ENCODE results near the gene TICRR. TPM values are rescaled to one million over a fixed set of nuclear protein-coding genes. Genes with fewer than 3 reads are reported as not detected.

The TICRR gene
- total RNA-seq, 4 donors from 2014 or later: not detected

DNA sequence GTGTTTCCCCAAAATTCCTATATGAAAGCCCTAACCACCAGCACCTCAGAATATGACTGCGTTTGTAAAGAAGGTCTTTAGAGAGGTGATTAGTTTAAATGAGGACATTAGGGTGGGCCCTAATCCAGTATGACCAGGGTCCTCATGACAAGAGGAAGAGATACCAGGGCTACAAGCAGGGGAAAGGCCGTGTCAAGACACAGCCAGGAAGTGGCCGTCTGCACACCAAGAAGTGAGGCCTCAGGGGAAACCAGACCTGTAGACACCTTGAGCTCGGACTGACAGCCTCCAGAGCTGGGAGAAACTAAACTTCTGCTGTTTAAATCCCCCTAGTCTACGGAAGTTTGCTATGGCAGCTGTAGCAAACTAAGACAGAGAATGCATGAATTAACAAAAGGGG is 65.8 kb downstream of the TICRR start:
- Histone ChIP-seq H3K36me3 (no peaks in the 10 kb centered on the region), H3K27me3 (no peaks in the 10 kb centered on the region), H3K9me3 (no peaks in the 10 kb centered on the region), H3K4me3 (no peak overlapping the region), H3K27ac (no peak overlapping the region), H3K4me1 (no peaks in the 10 kb centered on the region)
- ATAC-seq: no peak
- in situ Hi-C loops (cut with MboI; ENCODE audit: low sequenced_read_pairs in 4 of 4) (no loop called here), intact Hi-C loops (cut with DNase I; ENCODE audit: low total_unique reads) (loop anchor here (10.0 kb wide), 1 partner anchor 54 kb away; the partner anchor contains the start of genes PEX11A and WDR93)
- no peak for DNase-seq
- TF ChIP-seq, protein P1, sequence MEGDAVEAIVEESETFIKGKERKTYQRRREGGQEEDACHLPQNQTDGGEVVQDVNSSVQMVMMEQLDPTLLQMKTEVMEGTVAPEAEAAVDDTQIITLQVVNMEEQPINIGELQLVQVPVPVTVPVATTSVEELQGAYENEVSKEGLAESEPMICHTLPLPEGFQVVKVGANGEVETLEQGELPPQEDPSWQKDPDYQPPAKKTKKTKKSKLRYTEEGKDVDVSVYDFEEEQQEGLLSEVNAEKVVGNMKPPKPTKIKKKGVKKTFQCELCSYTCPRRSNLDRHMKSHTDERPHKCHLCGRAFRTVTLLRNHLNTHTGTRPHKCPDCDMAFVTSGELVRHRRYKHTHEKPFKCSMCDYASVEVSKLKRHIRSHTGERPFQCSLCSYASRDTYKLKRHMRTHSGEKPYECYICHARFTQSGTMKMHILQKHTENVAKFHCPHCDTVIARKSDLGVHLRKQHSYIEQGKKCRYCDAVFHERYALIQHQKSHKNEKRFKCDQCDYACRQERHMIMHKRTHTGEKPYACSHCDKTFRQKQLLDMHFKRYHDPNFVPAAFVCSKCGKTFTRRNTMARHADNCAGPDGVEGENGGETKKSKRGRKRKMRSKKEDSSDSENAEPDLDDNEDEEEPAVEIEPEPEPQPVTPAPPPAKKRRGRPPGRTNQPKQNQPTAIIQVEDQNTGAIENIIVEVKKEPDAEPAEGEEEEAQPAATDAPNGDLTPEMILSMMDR (IDR thresholded peaks at IDR 0.05 in 4 of 5, conservative IDR thresholded peaks at IDR 0.05 in 1 of 5): no peak
- TF ChIP-seq POLR2A (IDR thresholded peaks at IDR 0.05): no peak

DNA sequence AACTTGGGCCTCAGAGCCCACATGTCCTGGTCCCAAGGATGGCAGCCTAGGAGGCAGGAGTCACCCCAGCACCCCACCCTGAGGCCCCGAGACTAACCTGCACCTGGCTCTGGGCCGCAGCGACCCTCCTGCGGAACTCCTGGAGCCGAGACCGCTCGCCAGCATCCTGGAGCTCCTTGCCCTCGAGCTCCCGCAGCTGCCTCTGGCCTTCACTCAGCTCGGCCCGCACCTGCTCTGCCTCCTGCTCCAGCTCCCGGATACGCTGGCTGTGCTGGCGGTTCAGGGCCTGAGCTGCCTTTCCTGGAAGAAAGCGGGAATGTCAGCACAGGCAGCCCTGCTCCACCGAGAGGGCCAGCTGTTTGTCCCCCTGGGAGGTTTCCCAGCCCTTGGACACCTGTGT is 66.8 kb downstream of the TICRR start:
- intact Hi-C loops (cut with DNase I; ENCODE audit: low total_unique reads) (loop anchor here (10.0 kb wide), 1 partner anchor 53 kb away; the partner anchor contains the start of genes PEX11A and WDR93), in situ Hi-C loops (cut with MboI; ENCODE audit: low sequenced_read_pairs in 4 of 4) (no loop called here)
- TF ChIP-seq, protein P1 (IDR thresholded peaks at IDR 0.05 in 4 of 5, conservative IDR thresholded peaks at IDR 0.05 in 1 of 5): no peak
- TF ChIP-seq POLR2A (IDR thresholded peaks at IDR 0.05): no peak
- H3K4me1 ChIP-seq: no peaks in the 10 kb centered on the region
- H3K27ac ChIP-seq: no peak overlapping the region
- no peaks in the 10 kb centered on the region for H3K9me3 ChIP-seq
- no peaks in the 10 kb centered on the region for H3K36me3 ChIP-seq
- ATAC-seq (no peak), DNase-seq (no peak)
- H3K27me3 ChIP-seq: no peaks in the 10 kb centered on the region
- H3K4me3 ChIP-seq: no peak overlapping the region

DNA sequence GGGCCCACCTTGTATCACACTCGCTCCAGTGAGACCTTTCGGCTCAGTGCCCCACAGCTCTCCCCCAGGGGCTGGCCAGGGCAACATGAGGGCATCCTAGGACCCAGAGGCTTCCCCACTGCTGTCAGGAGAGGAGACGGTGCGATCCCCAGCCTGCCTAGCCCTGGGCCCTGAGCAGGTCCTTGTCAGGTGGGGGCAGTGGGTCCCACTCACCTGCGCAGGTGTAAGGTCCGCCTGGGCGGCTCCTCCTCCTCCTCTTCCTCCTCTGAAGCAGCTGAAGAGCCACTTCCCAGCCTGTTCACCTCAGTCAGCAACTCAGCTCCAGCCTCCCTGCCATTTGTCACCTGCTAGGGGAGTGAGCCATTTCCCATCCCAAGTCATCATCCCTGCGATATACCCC is 70.4 kb downstream of the TICRR start:
- intact Hi-C loops (cut with DNase I; ENCODE audit: low total_unique reads): loop anchor here (10.0 kb wide), 1 partner anchor 49 kb away; the partner anchor contains the start of genes PEX11A and WDR93
- ATAC-seq (no peak), DNase-seq (no peak)

DNA sequence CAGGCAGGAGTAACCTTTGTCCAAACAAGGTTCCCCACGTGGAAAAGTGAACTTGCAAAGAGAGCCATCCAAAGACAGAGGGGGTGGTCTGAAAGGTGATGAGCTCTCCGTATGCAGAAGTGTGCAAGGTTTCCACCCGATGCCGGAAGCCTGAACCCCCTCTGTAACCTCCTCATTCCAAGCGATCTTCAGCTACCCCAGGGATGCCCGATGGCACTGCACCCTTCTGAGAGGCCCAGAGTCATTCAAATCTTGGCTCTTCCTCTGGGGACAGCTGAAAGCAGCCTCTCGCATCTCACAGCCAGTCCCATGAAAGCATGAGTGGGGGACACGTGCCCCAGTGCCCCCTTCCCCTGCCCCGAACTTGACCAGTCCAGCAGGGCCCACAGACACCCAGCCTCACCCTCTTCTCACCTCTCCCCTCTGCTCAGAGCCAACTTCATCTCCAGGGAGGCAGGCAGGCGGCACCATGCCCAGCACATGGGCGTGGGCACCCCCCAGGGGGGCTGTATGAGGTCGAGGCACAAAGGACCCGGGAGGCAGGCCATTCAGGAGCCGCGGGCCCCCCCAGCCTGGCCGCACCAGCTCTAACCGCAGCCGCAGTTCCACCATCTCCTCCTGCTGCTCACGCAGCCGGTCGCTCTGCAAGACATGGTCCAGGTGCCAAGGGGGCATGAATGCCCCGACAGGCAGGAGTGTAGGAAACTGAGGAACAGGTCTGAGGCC is 71.3 kb downstream of the TICRR start:
- in situ Hi-C loops (cut with MboI; ENCODE audit: low sequenced_read_pairs in 4 of 4) (no loop called here), intact Hi-C loops (cut with DNase I; ENCODE audit: low total_unique reads) (loop anchor here (1.0 to 10.0 kb wide), 2 partner anchors 48 to 104 kb away; partner anchors contain the start of genes PEX11A and WDR93)
- no peak for ATAC-seq
- Histone ChIP-seq H3K36me3 (no peaks in the 10 kb centered on the region), H3K27ac (no peak overlapping the region), H3K9me3 (no peaks in the 10 kb centered on the region), H3K4me1 (peaks cover 0 to 3% of the 10 kb centered on the region in 2 donors), H3K4me3 (no peak overlapping the region), H3K27me3 (no peaks in the 10 kb centered on the region)
- DNase-seq: no peak
- TF ChIP-seq, protein P1 (IDR thresholded peaks at IDR 0.05 in 4 of 5, conservative IDR thresholded peaks at IDR 0.05 in 1 of 5): no peak
- no peak for TF ChIP-seq POLR2A (IDR thresholded peaks at IDR 0.05)

More for the DNA sequence above, 70.4 kb downstream of the TICRR start:
- Histone ChIP-seq H3K27ac (no peak overlapping the region), H3K4me3 (no peak overlapping the region), H3K36me3 (no peaks in the 10 kb centered on the region), H3K4me1 (peaks cover 0 to 3% of the 10 kb centered on the region in 2 donors), H3K9me3 (no peaks in the 10 kb centered on the region), H3K27me3 (no peaks in the 10 kb centered on the region)
- TF ChIP-seq, protein P1 (IDR thresholded peaks at IDR 0.05 in 4 of 5, conservative IDR thresholded peaks at IDR 0.05 in 1 of 5): no peak
- TF ChIP-seq POLR2A (IDR thresholded peaks at IDR 0.05): no peak
- in situ Hi-C loops (cut with MboI; ENCODE audit: low sequenced_read_pairs in 4 of 4): no loop called here
